ENCODE data around the gene MRGPRE.
A peak's percentile ranks its signal among the peaks of the same experiment; 100 is the strongest.

DNA sequence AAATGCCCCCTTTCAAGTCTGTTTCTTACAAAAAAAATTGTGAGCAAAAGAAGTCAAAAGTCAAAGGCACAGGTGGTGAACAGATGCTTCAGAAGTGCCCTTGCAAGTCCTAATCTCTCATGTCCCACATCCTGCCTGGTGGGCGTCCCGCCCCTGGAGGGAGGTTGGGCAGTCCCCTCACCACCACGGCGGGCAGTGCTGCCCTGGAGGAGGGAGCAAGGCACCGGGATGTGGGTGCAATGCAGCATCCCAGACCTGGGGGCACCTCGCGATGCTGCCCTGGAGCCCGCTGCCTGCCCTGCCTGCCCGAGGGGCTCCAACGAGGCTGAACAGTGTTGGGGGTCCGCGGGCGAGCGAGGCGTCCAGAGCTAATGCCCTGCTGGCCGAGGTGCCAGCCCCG is 29.5 kb downstream of the MRGPRE start:
- TF ChIP-seq, protein P1, sequence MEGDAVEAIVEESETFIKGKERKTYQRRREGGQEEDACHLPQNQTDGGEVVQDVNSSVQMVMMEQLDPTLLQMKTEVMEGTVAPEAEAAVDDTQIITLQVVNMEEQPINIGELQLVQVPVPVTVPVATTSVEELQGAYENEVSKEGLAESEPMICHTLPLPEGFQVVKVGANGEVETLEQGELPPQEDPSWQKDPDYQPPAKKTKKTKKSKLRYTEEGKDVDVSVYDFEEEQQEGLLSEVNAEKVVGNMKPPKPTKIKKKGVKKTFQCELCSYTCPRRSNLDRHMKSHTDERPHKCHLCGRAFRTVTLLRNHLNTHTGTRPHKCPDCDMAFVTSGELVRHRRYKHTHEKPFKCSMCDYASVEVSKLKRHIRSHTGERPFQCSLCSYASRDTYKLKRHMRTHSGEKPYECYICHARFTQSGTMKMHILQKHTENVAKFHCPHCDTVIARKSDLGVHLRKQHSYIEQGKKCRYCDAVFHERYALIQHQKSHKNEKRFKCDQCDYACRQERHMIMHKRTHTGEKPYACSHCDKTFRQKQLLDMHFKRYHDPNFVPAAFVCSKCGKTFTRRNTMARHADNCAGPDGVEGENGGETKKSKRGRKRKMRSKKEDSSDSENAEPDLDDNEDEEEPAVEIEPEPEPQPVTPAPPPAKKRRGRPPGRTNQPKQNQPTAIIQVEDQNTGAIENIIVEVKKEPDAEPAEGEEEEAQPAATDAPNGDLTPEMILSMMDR (optimal IDR thresholded peaks at IDR 0.05 in 1 of 3, IDR thresholded peaks at IDR 0.05 in 1 of 3, conservative IDR thresholded peaks at IDR 0.05 in 1 of 3; ENCODE audit: extremely low read depth in 1 of 3, insufficient read depth in 2 of 3, low read length in 3 of 3): no peak
- peak; percentile 50 for TF ChIP-seq EZH2 (IDR thresholded peaks at IDR 0.05; ENCODE audit: low read length)

Data from keratinocyte (primary cell).